SK-N-SH (cell line): ENCODE results near the gene TAB2. TPM values are rescaled to one million over a fixed set of nuclear protein-coding genes. Genes with fewer than 3 reads are reported as not detected.

Experiments used
- CTCF ChIA-PET: fragments of 300-600, 350-600 bp; formaldehyde crosslinking; extraction: SDS; loops from one replicate; lab custom pipeline; 2021; lab: Yijun Ruan, JAX
- POLR2A ChIA-PET: fragments of 350-600 bp; sonication (Branson Sonifier 250); formaldehyde crosslinking; extraction: SDS; loops from one replicate; lab custom pipeline; 2020; ENCODE audit warnings: antibody characterized with exemption, inconsistent platforms; lab: Yijun Ruan, JAX
- DNase-seq: peaks from one replicate; pipeline ENCODE4 v3.0.0; 2012
- H2AFZ ChIP-seq: fragments of 200-600 bp; sonication (generic); 2 replicates; pipeline ENCODE4 v1.8.1; 2016; ENCODE audit warnings: antibody characterized with exemption, mild to moderate bottlenecking, low read depth
- H3F3A ChIP-seq: fragments of 200-600 bp; sonication (generic); replicated peaks from 2 replicates; pipeline ENCODE3; 2016; ENCODE audit warnings: antibody characterized with exemption, mild to moderate bottlenecking; ENCODE audit not compliant: insufficient read depth
- H3K27ac ChIP-seq, 2 experiments: fragments of 200-500 bp in 1 of 2; fragments of 200-600 bp in 1 of 2; sonication (Bioruptor generic) in 1 of 2; sonication (generic), shearing (Covaris generic) in 1 of 2; 2 replicates each; pipeline versions ENCODE4 v1.5.1 to v1.6.1; 2014 to 2016; ENCODE audit warnings: low read depth in 2 of 2, inconsistent platforms in 1 of 2, low read length in 1 of 2, mild to moderate bottlenecking in 1 of 2, mixed read lengths in 1 of 2
- H3K27me3 ChIP-seq: fragments of 200-600 bp; sonication (generic), shearing (Covaris generic); 2 replicates; pipeline ENCODE4 v1.6.1; 2016; ENCODE audit warnings: mixed run types; ENCODE audit not compliant: insufficient read depth
- H3K36me3 ChIP-seq, 2 experiments: fragments of 200-500 bp in 1 of 2; fragments of 200-600 bp in 1 of 2; sonication (Bioruptor generic) in 1 of 2; sonication (generic) in 1 of 2; replicated peaks in 1 of 2; 2 replicates each; pipeline versions ENCODE3 to v1.5.1; 2014 to 2016; ENCODE audit warnings: low read length in 1 of 2, mild to moderate bottlenecking in 1 of 2; ENCODE audit not compliant: insufficient read depth in 2 of 2, control insufficient read depth in 1 of 2
- H3K4me1 ChIP-seq, 2 experiments: fragments of 200-500 bp in 1 of 2; fragments of 200-600 bp in 1 of 2; sonication (Bioruptor generic) in 1 of 2; sonication (generic), shearing (Covaris generic) in 1 of 2; 2 replicates each; pipeline versions ENCODE4 v1.5.1 to v1.6.1; 2014 to 2016; ENCODE audit warnings: low read depth in 1 of 2, low read length in 1 of 2, mixed run types in 1 of 2; ENCODE audit not compliant: insufficient read depth in 2 of 2, control insufficient read depth in 1 of 2
- H3K4me2 ChIP-seq: fragments of 200-600 bp; sonication (generic), shearing (Covaris generic); 2 replicates; pipeline ENCODE4 v1.6.1; 2017; ENCODE audit warnings: mixed run types
- H3K4me3 ChIP-seq, 2 experiments: fragments of 200-500 bp in 1 of 2; fragments of 200-600 bp in 1 of 2; sonication (Bioruptor generic) in 1 of 2; sonication (generic), shearing (Covaris generic) in 1 of 2; 2 replicates each; pipeline versions ENCODE4 v1.5.1 to v1.8.1; 2014 to 2016; ENCODE audit warnings: low read depth in 2 of 2, inconsistent platforms in 1 of 2, low read length in 1 of 2, mild to moderate bottlenecking in 1 of 2, mixed read lengths in 1 of 2, moderate library complexity in 1 of 2
- H3K79me2 ChIP-seq: fragments of 200-600 bp; sonication (generic); 2 replicates; pipeline ENCODE4 v1.8.1; 2017; ENCODE audit warnings: mild to moderate bottlenecking; ENCODE audit not compliant: insufficient read depth
- H3K9ac ChIP-seq: fragments of 200-600 bp; sonication (generic); 2 replicates; pipeline ENCODE4 v1.6.1; 2017; ENCODE audit warnings: mixed run types
- H3K9me2 ChIP-seq: fragments of 200-600 bp; sonication (generic); 2 replicates; pipeline ENCODE4 v1.6.1; 2017; ENCODE audit warnings: mixed run types
- H3K9me3 ChIP-seq: fragments of 200-600 bp; sonication (generic); 2 replicates; pipeline ENCODE4 v1.6.1; 2017; ENCODE audit warnings: mixed run types, mild to moderate bottlenecking, moderate library complexity
- H4K20me1 ChIP-seq: fragments of 200-600 bp; sonication (generic); 2 replicates; pipeline ENCODE4 v1.6.1; 2017; ENCODE audit warnings: mild to moderate bottlenecking, mixed run types; ENCODE audit not compliant: insufficient read depth
- EP300 ChIP-seq, 2 experiments: IDR thresholded peaks; 2 replicates each; pipeline versions ENCODE4 v1.4.0 to v1.6.1; 2012; ENCODE audit warnings: borderline replicate concordance in 1 of 2, low read depth in 1 of 2, low read length in 1 of 2
- EZH2phosphoT487 ChIP-seq: fragments of 200-600 bp; sonication (generic); IDR thresholded peaks from 2 replicates; pipeline ENCODE4 v1.6.1; 2017; ENCODE audit warnings: low read depth, mixed run types, mild to moderate bottlenecking, antibody characterized with exemption, moderate library complexity, borderline replicate concordance
- FOSL2 ChIP-seq: IDR thresholded peaks from 2 replicates; pipeline ENCODE4 v1.4.0; 2012; ENCODE audit warnings: low read depth, mild to moderate bottlenecking, moderate library complexity, borderline replicate concordance
- FOXJ3 ChIP-seq: sonication (generic); formaldehyde crosslinking; IDR thresholded peaks from 2 replicates; pipeline ENCODE4 v1.5.1; 2020; ENCODE audit warnings: mild to moderate bottlenecking, missing genetic modification reagents
- FOXM1 ChIP-seq: IDR thresholded peaks from 2 replicates; pipeline ENCODE4 v1.4.0; 2012; ENCODE audit warnings: low read depth, mild to moderate bottlenecking
- GABPA ChIP-seq: IDR thresholded peaks from 2 replicates; pipeline ENCODE4 v1.4.0; 2012; ENCODE audit warnings: low read depth, mild to moderate bottlenecking
- GATA2 ChIP-seq: sonication (generic); formaldehyde crosslinking; IDR thresholded peaks from 2 replicates; pipeline ENCODE4 v1.5.0; 2020; ENCODE audit warnings: mild to moderate bottlenecking, missing genetic modification reagents
- NFIC ChIP-seq: IDR thresholded peaks from 2 replicates; pipeline ENCODE4 v1.4.0; 2012; ENCODE audit warnings: borderline replicate concordance
- POLR2AphosphoS5 ChIP-seq: IDR thresholded peaks from 2 replicates; pipeline ENCODE4 v1.6.1; 2012; ENCODE audit warnings: low read depth, low read length
- RAD21 ChIP-seq: IDR thresholded peaks from 2 replicates; pipeline ENCODE4 v1.6.1; 2012; ENCODE audit warnings: mild to moderate bottlenecking, low read length
- RCOR1 ChIP-seq: fragments of 150-350 bp; IDR thresholded peaks from 2 replicates; pipeline ENCODE4 v1.6.1; 2017; ENCODE audit warnings: antibody characterized with exemption, low read length
- RFX5 ChIP-seq: IDR thresholded peaks from 2 replicates; pipeline ENCODE4 v1.6.1; 2012; ENCODE audit warnings: mild to moderate bottlenecking, improper control_type of control experiment, low read length
- SMC3 ChIP-seq: IDR thresholded peaks from 2 replicates; pipeline ENCODE4 v1.6.1; 2012; ENCODE audit warnings: low read depth, low read length, improper control_type of control experiment
- TAF1 ChIP-seq: IDR thresholded peaks from 2 replicates; pipeline ENCODE4 v1.6.1; 2012; ENCODE audit warnings: low read depth, mild to moderate bottlenecking, low read length, moderate library complexity, borderline replicate concordance
- TCF12 ChIP-seq: IDR thresholded peaks from 2 replicates; pipeline ENCODE4 v1.4.0; 2012
- WGBS: methylation state at CpG from one replicate; pipeline ENCODE4 v1.1.6; 2017; ENCODE audit warnings: low lambda C conversion rate; 5-methylcytosine and 5-hydroxymethylcytosine counted together
- polyA plus RNA-seq, 3 experiments: library from polyadenylated mRNA; depleted of rRNA; stranded (reverse); fragments of >200 nt; gene quantifications; 2 replicates each; pipeline ENCODE4 v1.2.3, GENCODE V29; 2012
- TF ChIP-seq, protein P1 (sequence below): IDR thresholded peaks from 2 replicates; pipeline ENCODE4; 2012
- TF ChIP-seq, protein P2 (sequence below): IDR thresholded peaks from 2 replicates; pipeline ENCODE4 v1.4.0; 2012; ENCODE audit warnings: low read depth, borderline replicate concordance
- TF ChIP-seq, protein P3 (sequence below): fragments of 150-350 bp; IDR thresholded peaks from 2 replicates; pipeline ENCODE4 v1.6.1; 2016; ENCODE audit warnings: mild to moderate bottlenecking, low read depth, low read length
- TF ChIP-seq, protein P4 (sequence below): IDR thresholded peaks from 2 replicates; pipeline ENCODE4 v1.4.0; 2012; ENCODE audit warnings: low read depth

The TAB2 gene
- polyA plus RNA-seq, 1 of the 3 experiments (the other 2 are of a cell fraction) = 24.4 TPM

DNA sequence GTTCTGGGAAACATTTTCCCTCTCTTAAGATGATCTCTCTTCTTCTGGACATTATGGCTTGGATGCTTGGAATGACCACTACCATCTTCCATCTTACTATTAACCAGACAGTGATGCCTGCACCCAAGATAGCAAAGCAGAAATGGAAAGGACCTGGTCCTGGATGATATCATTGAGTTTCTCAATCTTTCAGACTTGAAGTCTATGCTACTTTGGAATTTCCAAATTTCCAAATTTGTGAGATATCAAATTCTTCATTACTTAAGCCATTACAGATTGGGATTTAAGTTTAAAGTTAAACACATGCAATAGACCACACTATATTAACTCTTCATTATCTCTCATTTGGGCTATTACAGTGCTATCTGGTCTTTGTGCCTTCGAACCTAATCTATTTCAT lies 3.7 kb upstream of the TAB2 start:
- H3K79me2 ChIP-seq = peaks cover 18% of the 10 kb centered on the region
- ChIA-PET POLR2A (no interaction called here), CTCF (interaction anchor here (1.2 kb wide), 1 partner anchor 118 kb away, joined by 3 read pairs; no protein-coding TSS in a partner anchor)
- H3K9me3 ChIP-seq = no peaks in the 10 kb centered on the region
- H3K9ac ChIP-seq = no peak overlapping the region
- no peaks in the 10 kb centered on the region for H3K36me3 ChIP-seq
- 95% methylated on average over 1 of the region's 1 CpG for WGBS
- H2AFZ ChIP-seq = no peak overlapping the region
- H4K20me1 ChIP-seq = peaks cover 5% of the 10 kb centered on the region; the same call in 1 of the 2 replicates
- peaks cover 5% of the 10 kb centered on the region for H3F3A ChIP-seq
- H3K9me2 ChIP-seq = no peaks in the 10 kb centered on the region
- peaks cover 0 to 4% of the 10 kb centered on the region in 2 experiments; a peak in 1 of 4 replicates for H3K4me1 ChIP-seq
- no peak overlapping the region for H3K4me2 ChIP-seq
- H3K27me3 ChIP-seq = no peaks in the 10 kb centered on the region
- H3K27ac ChIP-seq = no peak overlapping the region
- DNase-seq = no peak
- TF ChIP-seq RAD21 (no peak), RCOR1 (no peak), TCF12 (no peak), GABPA (no peak), FOSL2 (no peak), GATA2 (no peak), SMC3 (no peak)
- TF ChIP-seq, protein P1, sequence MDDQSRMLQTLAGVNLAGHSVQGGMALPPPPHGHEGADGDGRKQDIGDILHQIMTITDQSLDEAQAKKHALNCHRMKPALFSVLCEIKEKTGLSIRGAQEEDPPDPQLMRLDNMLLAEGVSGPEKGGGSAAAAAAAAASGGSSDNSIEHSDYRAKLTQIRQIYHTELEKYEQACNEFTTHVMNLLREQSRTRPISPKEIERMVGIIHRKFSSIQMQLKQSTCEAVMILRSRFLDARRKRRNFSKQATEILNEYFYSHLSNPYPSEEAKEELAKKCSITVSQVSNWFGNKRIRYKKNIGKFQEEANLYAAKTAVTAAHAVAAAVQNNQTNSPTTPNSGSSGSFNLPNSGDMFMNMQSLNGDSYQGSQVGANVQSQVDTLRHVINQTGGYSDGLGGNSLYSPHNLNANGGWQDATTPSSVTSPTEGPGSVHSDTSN = no peak
- no peak overlapping the region for H3K4me3 ChIP-seq

DNA sequence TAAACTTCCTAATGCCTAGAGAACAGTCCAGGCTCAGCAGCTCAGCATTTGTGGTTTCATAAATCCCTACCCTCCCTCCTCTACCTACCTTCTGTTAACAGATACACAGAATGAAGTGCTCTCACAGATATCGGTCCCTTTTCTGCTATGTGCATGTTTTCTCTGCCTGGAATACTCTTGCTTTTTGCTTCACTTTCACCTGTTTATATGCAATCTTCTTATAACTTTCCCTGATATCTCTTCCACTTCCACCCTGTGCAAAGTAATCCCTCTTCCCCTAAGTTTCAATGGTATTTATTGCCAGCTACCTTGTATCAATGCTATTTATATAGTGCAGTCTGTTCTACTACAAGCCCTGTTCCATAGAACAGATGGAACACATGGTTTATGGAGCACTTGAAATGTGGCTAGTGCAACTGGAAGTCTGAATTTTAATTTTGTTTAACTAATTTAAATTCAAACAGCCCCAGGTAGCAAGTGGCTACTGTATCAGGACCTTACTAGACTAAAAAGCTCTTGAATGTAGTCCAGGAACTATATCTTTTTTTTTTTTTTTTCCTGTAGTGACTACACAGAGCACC lies 3.1 kb upstream of the TAB2 start:
- H3K79me2 ChIP-seq = peaks cover 23% of the 10 kb centered on the region
- peaks cover 9% of the 10 kb centered on the region for H3F3A ChIP-seq
- H3K27ac ChIP-seq = no peak overlapping the region
- no peak overlapping the region for H3K4me2 ChIP-seq
- CTCF ChIA-PET = no interaction called here
- POLR2A ChIA-PET = no interaction called here
- no peak for DNase-seq
- H3K9ac ChIP-seq = no peak overlapping the region
- no peaks in the 10 kb centered on the region for H3K27me3 ChIP-seq
- 100% methylated on average over 1 of the region's 1 CpG for WGBS
- no peaks in the 10 kb centered on the region for H3K9me2 ChIP-seq
- peaks cover 10% of the 10 kb centered on the region for H4K20me1 ChIP-seq
- peaks cover 2 to 4% of the 10 kb centered on the region in 2 experiments; a peak in 1 of 4 replicates for H3K4me1 ChIP-seq
- no peaks in the 10 kb centered on the region for H3K36me3 ChIP-seq
- no peaks in the 10 kb centered on the region for H3K9me3 ChIP-seq
- TF ChIP-seq, protein P2, sequence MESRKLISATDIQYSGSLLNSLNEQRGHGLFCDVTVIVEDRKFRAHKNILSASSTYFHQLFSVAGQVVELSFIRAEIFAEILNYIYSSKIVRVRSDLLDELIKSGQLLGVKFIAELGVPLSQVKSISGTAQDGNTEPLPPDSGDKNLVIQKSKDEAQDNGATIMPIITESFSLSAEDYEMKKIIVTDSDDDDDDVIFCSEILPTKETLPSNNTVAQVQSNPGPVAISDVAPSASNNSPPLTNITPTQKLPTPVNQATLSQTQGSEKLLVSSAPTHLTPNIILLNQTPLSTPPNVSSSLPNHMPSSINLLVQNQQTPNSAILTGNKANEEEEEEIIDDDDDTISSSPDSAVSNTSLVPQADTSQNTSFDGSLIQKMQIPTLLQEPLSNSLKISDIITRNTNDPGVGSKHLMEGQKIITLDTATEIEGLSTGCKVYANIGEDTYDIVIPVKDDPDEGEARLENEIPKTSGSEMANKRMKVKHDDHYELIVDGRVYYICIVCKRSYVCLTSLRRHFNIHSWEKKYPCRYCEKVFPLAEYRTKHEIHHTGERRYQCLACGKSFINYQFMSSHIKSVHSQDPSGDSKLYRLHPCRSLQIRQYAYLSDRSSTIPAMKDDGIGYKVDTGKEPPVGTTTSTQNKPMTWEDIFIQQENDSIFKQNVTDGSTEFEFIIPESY = no peak
- no peak for TF ChIP-seq EZH2phosphoT487
- no peak for TF ChIP-seq FOXM1
- TF ChIP-seq EP300 (IDR thresholded peaks at IDR 0.05; ENCODE audit: borderline replicate concordance in 1 of 2, low read depth in 1 of 2, low read length in 1 of 2) = no peak
- no peak for TF ChIP-seq NFIC
- TF ChIP-seq POLR2AphosphoS5 = no peak
- TF ChIP-seq, protein P3, sequence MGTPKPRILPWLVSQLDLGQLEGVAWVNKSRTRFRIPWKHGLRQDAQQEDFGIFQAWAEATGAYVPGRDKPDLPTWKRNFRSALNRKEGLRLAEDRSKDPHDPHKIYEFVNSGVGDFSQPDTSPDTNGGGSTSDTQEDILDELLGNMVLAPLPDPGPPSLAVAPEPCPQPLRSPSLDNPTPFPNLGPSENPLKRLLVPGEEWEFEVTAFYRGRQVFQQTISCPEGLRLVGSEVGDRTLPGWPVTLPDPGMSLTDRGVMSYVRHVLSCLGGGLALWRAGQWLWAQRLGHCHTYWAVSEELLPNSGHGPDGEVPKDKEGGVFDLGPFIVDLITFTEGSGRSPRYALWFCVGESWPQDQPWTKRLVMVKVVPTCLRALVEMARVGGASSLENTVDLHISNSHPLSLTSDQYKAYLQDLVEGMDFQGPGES = no peak
- TF ChIP-seq RFX5 = no peak
- no peak for TF ChIP-seq SMC3
- TF ChIP-seq TCF12 = no peak
- TF ChIP-seq FOXJ3 (CRISPR knock-in tag) = no peak
- TF ChIP-seq GABPA = no peak
- TF ChIP-seq, protein P4, sequence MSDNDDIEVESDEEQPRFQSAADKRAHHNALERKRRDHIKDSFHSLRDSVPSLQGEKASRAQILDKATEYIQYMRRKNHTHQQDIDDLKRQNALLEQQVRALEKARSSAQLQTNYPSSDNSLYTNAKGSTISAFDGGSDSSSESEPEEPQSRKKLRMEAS = no peak
- no peak for TF ChIP-seq TAF1
- TF ChIP-seq, all 33 proteins: peak for 0
- H2AFZ ChIP-seq = no peak overlapping the region
- no peak overlapping the region for H3K4me3 ChIP-seq
